OCI-LY7 (cell line): ENCODE results near the gene CDADC1.

Experiments
- EZH2phosphoT487 ChIP-seq: fragments of 200-600 bp; sonication (generic); IDR thresholded peaks from 2 replicates; pipeline ENCODE4 v1.6.1; 2018; ENCODE audit warnings: low read depth, borderline replicate concordance, mild to moderate bottlenecking, mixed run types, antibody characterized with exemption, low read length, moderate library complexity, mixed read lengths
- TF ChIP-seq, protein P1 (sequence below): fragments of 200-600 bp; sonication (generic); conservative IDR thresholded peaks from 2 replicates; pipeline ENCODE4 v1.5.1; 2014; ENCODE audit warnings: mild to moderate bottlenecking, antibody characterized with exemption, low read length, moderate library complexity, mixed read lengths

DNA sequence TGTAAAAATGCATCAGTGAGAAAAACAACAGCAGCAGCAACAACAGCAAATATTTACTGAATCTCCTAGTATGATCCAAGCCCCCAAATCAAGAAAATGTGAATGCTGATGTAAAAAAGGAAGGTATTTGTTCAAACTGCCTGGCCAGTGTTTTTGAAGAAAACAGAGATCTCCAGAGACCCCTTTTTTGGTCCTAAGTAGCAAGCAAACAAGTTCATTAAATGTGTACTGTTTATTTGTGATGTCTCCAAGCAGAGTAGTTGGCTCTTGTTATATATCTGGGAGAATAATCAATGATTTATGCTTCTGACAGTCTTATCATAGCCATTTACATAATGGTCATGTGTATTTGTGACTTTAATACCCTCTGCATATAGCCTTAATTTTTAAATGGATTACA lies 50.7 kb downstream of the CDADC1 start:
- TF ChIP-seq, protein P1, sequence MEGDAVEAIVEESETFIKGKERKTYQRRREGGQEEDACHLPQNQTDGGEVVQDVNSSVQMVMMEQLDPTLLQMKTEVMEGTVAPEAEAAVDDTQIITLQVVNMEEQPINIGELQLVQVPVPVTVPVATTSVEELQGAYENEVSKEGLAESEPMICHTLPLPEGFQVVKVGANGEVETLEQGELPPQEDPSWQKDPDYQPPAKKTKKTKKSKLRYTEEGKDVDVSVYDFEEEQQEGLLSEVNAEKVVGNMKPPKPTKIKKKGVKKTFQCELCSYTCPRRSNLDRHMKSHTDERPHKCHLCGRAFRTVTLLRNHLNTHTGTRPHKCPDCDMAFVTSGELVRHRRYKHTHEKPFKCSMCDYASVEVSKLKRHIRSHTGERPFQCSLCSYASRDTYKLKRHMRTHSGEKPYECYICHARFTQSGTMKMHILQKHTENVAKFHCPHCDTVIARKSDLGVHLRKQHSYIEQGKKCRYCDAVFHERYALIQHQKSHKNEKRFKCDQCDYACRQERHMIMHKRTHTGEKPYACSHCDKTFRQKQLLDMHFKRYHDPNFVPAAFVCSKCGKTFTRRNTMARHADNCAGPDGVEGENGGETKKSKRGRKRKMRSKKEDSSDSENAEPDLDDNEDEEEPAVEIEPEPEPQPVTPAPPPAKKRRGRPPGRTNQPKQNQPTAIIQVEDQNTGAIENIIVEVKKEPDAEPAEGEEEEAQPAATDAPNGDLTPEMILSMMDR: no peak
- no peak for TF ChIP-seq EZH2phosphoT487
